ENCODE measurements around the gene ACVR2A. TPM values are rescaled to one million over a fixed set of nuclear protein-coding genes. Genes with fewer than 3 reads are reported as not detected.

The ACVR2A gene
- polyA plus RNA-seq, 1 donor from 2014 or later, result 0.59 TPM

GRCh38 chr2:147925886-147926285, 81.1 kb downstream of the ACVR2A start:
- no peaks in the 10 kb centered on the region for H3K4me1 Mint-ChIP-seq
- H3K27ac Mint-ChIP-seq, result peak overlapping the region in 1 of 3 donors; percentile 3
- no peaks in the 10 kb centered on the region for H3K9me3 Mint-ChIP-seq
- no peaks in the 10 kb centered on the region for H3K27me3 Mint-ChIP-seq
- no peaks in the 10 kb centered on the region for H3K36me3 Mint-ChIP-seq
- H3K4me3 Mint-ChIP-seq, result no peak overlapping the region

GRCh38 chr2:147927053-147927588, 82.3 kb downstream of the ACVR2A start:
- no peaks in the 10 kb centered on the region for H3K4me1 Mint-ChIP-seq
- no peaks in the 10 kb centered on the region for H3K9me3 Mint-ChIP-seq
- H3K27me3 Mint-ChIP-seq, result no peaks in the 10 kb centered on the region
- H3K36me3 Mint-ChIP-seq, result no peaks in the 10 kb centered on the region
- peak overlapping the region in 1 of 3 donors; percentile 6 for H3K27ac Mint-ChIP-seq
- no peak overlapping the region for H3K4me3 Mint-ChIP-seq

- Mint-ChIP-seq H3K4me1 (no peaks in the 10 kb centered on the region), H3K36me3 (peaks cover 4% of the 10 kb centered on the region), H3K9me3 (no peaks in the 10 kb centered on the region), H3K27me3 (no peaks in the 10 kb centered on the region), H3K27ac (no peak overlapping the region), H3K4me3 (no peak overlapping the region)
Measured at GRCh38 chr2:147933931-147934330, 89.1 kb downstream of the ACVR2A start.

GRCh38 chr2:147934881-147935620, 90.2 kb downstream of the ACVR2A start:
- H3K9me3 Mint-ChIP-seq, result no peaks in the 10 kb centered on the region
- no peak overlapping the region for H3K27ac Mint-ChIP-seq
- no peaks in the 10 kb centered on the region for H3K4me1 Mint-ChIP-seq
- H3K4me3 Mint-ChIP-seq, result no peak overlapping the region
- H3K27me3 Mint-ChIP-seq, result no peaks in the 10 kb centered on the region
- H3K36me3 Mint-ChIP-seq, result peaks cover 4% of the 10 kb centered on the region

GRCh38 chr2:147937744-147938349, 93.0 kb downstream of the ACVR2A start:
- no peaks in the 10 kb centered on the region for H3K9me3 Mint-ChIP-seq
- H3K27ac Mint-ChIP-seq, result no peak overlapping the region
- H3K27me3 Mint-ChIP-seq, result no peaks in the 10 kb centered on the region
- peaks cover 4% of the 10 kb centered on the region for H3K36me3 Mint-ChIP-seq
- H3K4me3 Mint-ChIP-seq, result no peak overlapping the region
- no peaks in the 10 kb centered on the region for H3K4me1 Mint-ChIP-seq

- H3K27ac Mint-ChIP-seq, result no peak overlapping the region
- no peaks in the 10 kb centered on the region for H3K9me3 Mint-ChIP-seq
- H3K36me3 Mint-ChIP-seq, result peaks cover 4% of the 10 kb centered on the region
- no peaks in the 10 kb centered on the region for H3K4me1 Mint-ChIP-seq
- no peaks in the 10 kb centered on the region for H3K27me3 Mint-ChIP-seq
- no peak overlapping the region for H3K4me3 Mint-ChIP-seq
Measured at GRCh38 chr2:147939313-147939712, 94.5 kb downstream of the ACVR2A start.

- no peaks in the 10 kb centered on the region for H3K9me3 Mint-ChIP-seq
- peak overlapping the region in 1 of 3 donors; percentile 42 for H3K27ac Mint-ChIP-seq
- no peaks in the 10 kb centered on the region for H3K4me1 Mint-ChIP-seq
- no peak overlapping the region for H3K4me3 Mint-ChIP-seq
- peaks cover 5% of the 10 kb centered on the region for H3K36me3 Mint-ChIP-seq
- no peaks in the 10 kb centered on the region for H3K27me3 Mint-ChIP-seq
Measured at GRCh38 chr2:147945660-147946059, 100.8 kb downstream of the ACVR2A start.

GRCh38 chr2:147952118-147952517, 107.3 kb downstream of the ACVR2A start:
- Mint-ChIP-seq H3K9me3 (no peaks in the 10 kb centered on the region), H3K36me3 (peaks cover 8% of the 10 kb centered on the region), H3K27ac (no peak overlapping the region), H3K4me1 (no peaks in the 10 kb centered on the region), H3K27me3 (no peaks in the 10 kb centered on the region), H3K4me3 (no peak overlapping the region)

- Mint-ChIP-seq H3K27ac (no peak overlapping the region), H3K4me3 (no peak overlapping the region), H3K36me3 (peaks cover 41% of the 10 kb centered on the region), H3K4me1 (peaks cover 0 to 10% (median 4%) of the 10 kb centered on the region in 3 donors), H3K27me3 (no peaks in the 10 kb centered on the region), H3K9me3 (peaks cover 3 to 37% (median 8%) of the 10 kb centered on the region in 3 donors)
Measured at GRCh38 chr2:147968571-147968970, 123.7 kb downstream of the ACVR2A start.

GRCh38 chr2:147976102-147976501, 131.3 kb downstream of the ACVR2A start:
- Mint-ChIP-seq H3K27me3 (no peaks in the 10 kb centered on the region), H3K9me3 (peaks cover 0 to 5% (median 0%) of the 10 kb centered on the region in 3 donors), H3K4me1 (peaks cover 13 to 16% (median 15%) of the 10 kb centered on the region in 3 donors), H3K36me3 (peaks cover 11% of the 10 kb centered on the region), H3K4me3 (no peak overlapping the region), H3K27ac (no peak overlapping the region)

GRCh38 chr2:147977679-147978078, 132.8 kb downstream of the ACVR2A start:
- H3K4me3 Mint-ChIP-seq, result no peak overlapping the region
- H3K36me3 Mint-ChIP-seq, result peaks cover 9% of the 10 kb centered on the region
- H3K27me3 Mint-ChIP-seq, result no peaks in the 10 kb centered on the region
- H3K27ac Mint-ChIP-seq, result no peak overlapping the region
- peaks cover 14 to 23% (median 14%) of the 10 kb centered on the region in 3 donors for H3K4me1 Mint-ChIP-seq
- peaks cover 0 to 5% (median 0%) of the 10 kb centered on the region in 3 donors for H3K9me3 Mint-ChIP-seq

Other genes with a start within 250 kb of the ACVR2A start
- 42.7 TPM for gene ORC4, start 175.7 kb downstream of the ACVR2A start, polyA plus RNA-seq
- gene MBD5, start 176.1 kb downstream of the ACVR2A start, polyA plus RNA-seq, result 6.8 TPM